OCI-LY3 (cell line): ENCODE data around the gene ITGB1BP1.

ENCODE experiments used
- H2AFZ ChIP-seq: fragments of 200-600, 300-600 bp; shearing (Covaris generic); 2 replicates; pipeline ENCODE4 v1.6.0; 2014; ENCODE audit warnings: antibody characterized with exemption, low read depth, low read length
- H3K27ac ChIP-seq: fragments of 200-600, 300-600 bp; sonication (generic); 2 replicates; pipeline ENCODE4 v1.5.1; 2014; ENCODE audit warnings: mild to moderate bottlenecking, low read length, moderate library complexity, mixed read lengths
- H3K27me3 ChIP-seq: fragments of 200-600, 300-600 bp; sonication (generic); 2 replicates; pipeline ENCODE4 v1.6.1; 2014; ENCODE audit warnings: low read depth, low read length, mixed read lengths
- H3K36me3 ChIP-seq: fragments of 200-600, 300-600 bp; sonication (generic); replicated peaks from 2 replicates; pipeline ENCODE3; 2014; ENCODE audit warnings: low read depth, low read length, mixed read lengths
- H3K4me1 ChIP-seq: fragments of 300-600, 200-600 bp; sonication (generic); 2 replicates; pipeline ENCODE4 v1.6.1; 2014; ENCODE audit warnings: low read length, mixed read lengths
- H3K4me2 ChIP-seq: fragments of 200-600, 300-600 bp; sonication (generic); 2 replicates; pipeline ENCODE4 v1.6.1; 2014; ENCODE audit warnings: low read length, mixed read lengths
- H3K4me3 ChIP-seq: fragments of 300-600, 200-600 bp; sonication (generic); 2 replicates; pipeline ENCODE4 v1.5.1; 2014; ENCODE audit warnings: antibody characterized with exemption, mild to moderate bottlenecking, low read length, moderate library complexity
- H3K79me2 ChIP-seq: fragments of 300-600, 200-600 bp; shearing (Covaris generic); 2 replicates; pipeline ENCODE4 v1.6.1; 2014; ENCODE audit warnings: mild to moderate bottlenecking, low read length, mixed read lengths
- H3K9ac ChIP-seq: fragments of 300-600, 200-600 bp; shearing (Covaris generic); 2 replicates; pipeline ENCODE4 v1.6.0; 2014; ENCODE audit warnings: mild to moderate bottlenecking, low read length, moderate library complexity
- H3K9me3 ChIP-seq: fragments of 200-600, 300-600 bp; shearing (Covaris generic); 2 replicates; pipeline ENCODE4 v1.6.1; 2014; ENCODE audit warnings: low read length, mixed read lengths; ENCODE audit not compliant: insufficient read depth
- H4K20me1 ChIP-seq: fragments of 200-600, 300-600 bp; sonication (generic); 2 replicates; pipeline ENCODE4 v1.6.1; 2016; ENCODE audit warnings: low read length, mixed read lengths; ENCODE audit not compliant: insufficient read depth
- EZH2phosphoT487 ChIP-seq: fragments of 200-600 bp; shearing (Covaris generic); IDR thresholded peaks from 2 replicates; pipeline ENCODE4 v1.6.1; 2018; ENCODE audit warnings: antibody characterized with exemption, mixed run types, low read depth
- TF ChIP-seq, protein P1 (sequence below): fragments of 200-600, 300-600 bp; sonication (generic); IDR thresholded peaks from 2 replicates; pipeline ENCODE4 v1.5.1; 2014; ENCODE audit warnings: antibody characterized with exemption, low read length, low read depth

ITGB1BP1 gene

DNA sequence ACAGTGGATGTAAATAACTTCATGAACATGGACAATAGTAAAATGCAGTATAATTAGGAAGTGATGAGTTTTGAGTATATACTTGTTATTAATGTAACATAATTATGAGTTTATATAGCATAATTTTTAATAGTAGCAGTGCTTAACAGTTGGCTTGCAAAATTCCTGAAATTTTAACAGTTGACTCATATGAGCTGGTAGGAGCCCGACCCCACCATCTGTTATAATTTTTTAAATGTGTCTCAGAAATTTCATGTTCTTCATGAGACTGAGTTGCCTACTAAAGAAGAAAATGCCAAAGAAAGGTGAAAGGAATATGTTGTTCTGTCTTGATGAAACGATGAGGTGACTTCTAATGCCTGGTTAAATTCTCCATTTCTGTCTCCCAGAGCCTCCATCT, 62.6 kb downstream of the ITGB1BP1 start:
- TF ChIP-seq, protein P1, sequence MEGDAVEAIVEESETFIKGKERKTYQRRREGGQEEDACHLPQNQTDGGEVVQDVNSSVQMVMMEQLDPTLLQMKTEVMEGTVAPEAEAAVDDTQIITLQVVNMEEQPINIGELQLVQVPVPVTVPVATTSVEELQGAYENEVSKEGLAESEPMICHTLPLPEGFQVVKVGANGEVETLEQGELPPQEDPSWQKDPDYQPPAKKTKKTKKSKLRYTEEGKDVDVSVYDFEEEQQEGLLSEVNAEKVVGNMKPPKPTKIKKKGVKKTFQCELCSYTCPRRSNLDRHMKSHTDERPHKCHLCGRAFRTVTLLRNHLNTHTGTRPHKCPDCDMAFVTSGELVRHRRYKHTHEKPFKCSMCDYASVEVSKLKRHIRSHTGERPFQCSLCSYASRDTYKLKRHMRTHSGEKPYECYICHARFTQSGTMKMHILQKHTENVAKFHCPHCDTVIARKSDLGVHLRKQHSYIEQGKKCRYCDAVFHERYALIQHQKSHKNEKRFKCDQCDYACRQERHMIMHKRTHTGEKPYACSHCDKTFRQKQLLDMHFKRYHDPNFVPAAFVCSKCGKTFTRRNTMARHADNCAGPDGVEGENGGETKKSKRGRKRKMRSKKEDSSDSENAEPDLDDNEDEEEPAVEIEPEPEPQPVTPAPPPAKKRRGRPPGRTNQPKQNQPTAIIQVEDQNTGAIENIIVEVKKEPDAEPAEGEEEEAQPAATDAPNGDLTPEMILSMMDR: no peak
- no peak for TF ChIP-seq EZH2phosphoT487
- Histone ChIP-seq H3K9me3 (no peaks in the 10 kb centered on the region), H3K79me2 (no peaks in the 10 kb centered on the region), H3K36me3 (no peaks in the 10 kb centered on the region), H3K9ac (no peak overlapping the region), H3K27me3 (peaks cover 71% of the 10 kb centered on the region), H3K27ac (no peak overlapping the region), H4K20me1 (no peaks in the 10 kb centered on the region), H3K4me1 (peaks cover 9% of the 10 kb centered on the region; the same call in 1 of the 2 replicates), H3K4me2 (no peak overlapping the region), H2AFZ (no peak overlapping the region), H3K4me3 (no peak overlapping the region)

DNA sequence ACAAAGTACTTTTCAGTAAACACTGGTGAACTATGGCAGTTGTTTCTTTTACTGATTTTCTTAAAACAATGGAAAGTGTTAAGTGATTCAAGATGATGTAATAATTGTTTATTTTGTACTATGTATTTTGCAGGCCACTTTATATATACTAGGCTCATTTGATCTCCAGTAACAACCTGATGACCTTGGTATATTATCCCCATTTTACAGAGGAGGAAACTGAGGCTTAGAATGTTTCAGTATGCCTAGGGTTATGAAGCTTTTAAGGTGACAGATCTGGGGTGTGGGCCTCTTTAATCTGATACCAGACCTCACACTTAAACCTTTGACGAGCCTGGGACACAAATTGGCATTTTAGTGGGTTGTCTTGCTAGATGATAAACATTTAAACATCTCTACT, 63.2 kb downstream of the ITGB1BP1 start:
- H2AFZ ChIP-seq: no peak overlapping the region
- H3K9ac ChIP-seq: no peak overlapping the region
- H3K27me3 ChIP-seq: peaks cover 72% of the 10 kb centered on the region
- TF ChIP-seq EZH2phosphoT487: no peak
- TF ChIP-seq, protein P1: no peak
- H3K9me3 ChIP-seq: no peaks in the 10 kb centered on the region
- no peak overlapping the region for H3K27ac ChIP-seq
- no peaks in the 10 kb centered on the region for H3K79me2 ChIP-seq
- H3K4me1 ChIP-seq: peaks cover 9% of the 10 kb centered on the region; the same call in 1 of the 2 replicates
- H3K36me3 ChIP-seq: no peaks in the 10 kb centered on the region
- H3K4me2 ChIP-seq: no peak overlapping the region
- no peak overlapping the region for H3K4me3 ChIP-seq
- H4K20me1 ChIP-seq: no peaks in the 10 kb centered on the region

DNA sequence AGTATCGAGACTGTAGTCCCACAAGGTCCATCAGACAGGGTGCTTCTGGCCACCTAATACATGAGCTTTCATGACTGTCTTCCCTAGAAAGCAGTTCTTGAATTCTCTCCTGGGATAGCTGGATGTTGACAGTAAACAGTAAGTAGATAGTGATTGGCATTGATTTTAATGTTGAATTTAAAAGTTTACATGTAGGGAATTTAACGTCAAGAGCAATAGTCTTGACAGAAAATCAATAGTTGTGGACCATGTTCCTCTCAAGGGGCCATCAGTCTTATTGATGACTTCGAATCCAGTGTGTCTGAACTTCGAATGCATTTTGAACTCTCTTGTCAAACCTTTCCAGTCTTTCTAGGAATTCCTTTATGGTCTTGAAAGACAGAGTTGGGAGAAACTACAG, 63.9 kb downstream of the ITGB1BP1 start:
- Histone ChIP-seq H3K4me1 (peaks cover 9% of the 10 kb centered on the region; the same call in 1 of the 2 replicates), H3K79me2 (no peaks in the 10 kb centered on the region), H3K4me3 (no peak overlapping the region), H3K4me2 (no peak overlapping the region), H3K27me3 (peaks cover 68% of the 10 kb centered on the region), H4K20me1 (no peaks in the 10 kb centered on the region), H3K9ac (no peak overlapping the region), H3K36me3 (no peaks in the 10 kb centered on the region), H3K9me3 (no peaks in the 10 kb centered on the region), H2AFZ (no peak overlapping the region), H3K27ac (no peak overlapping the region)
- TF ChIP-seq, protein P1: no peak
- TF ChIP-seq EZH2phosphoT487: no peak

DNA sequence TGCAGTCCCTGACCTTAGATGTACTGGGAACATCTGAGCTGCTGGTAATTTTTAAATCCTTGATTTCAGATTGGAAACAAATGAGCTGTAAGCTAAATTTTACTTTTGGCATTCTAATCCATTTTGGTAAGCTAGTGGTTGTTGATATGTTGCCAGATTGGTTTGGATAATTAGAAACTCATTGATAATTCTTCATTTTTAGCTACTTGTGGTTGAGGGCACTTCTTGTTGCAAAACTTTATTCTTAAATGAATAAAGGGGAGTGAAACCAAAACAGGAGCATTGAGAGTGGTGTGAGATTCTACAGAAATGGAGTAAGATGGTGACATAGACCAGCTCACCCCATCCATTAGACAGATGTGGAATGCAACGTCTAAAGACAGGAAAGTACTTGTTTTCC, 64.5 kb downstream of the ITGB1BP1 start:
- no peak for TF ChIP-seq EZH2phosphoT487
- TF ChIP-seq, protein P1: no peak
- peaks cover 9% of the 10 kb centered on the region; the same call in 1 of the 2 replicates for H3K4me1 ChIP-seq
- no peaks in the 10 kb centered on the region for H3K79me2 ChIP-seq
- no peak overlapping the region for H3K4me3 ChIP-seq
- H3K36me3 ChIP-seq: no peaks in the 10 kb centered on the region
- H3K27ac ChIP-seq: no peak overlapping the region
- H4K20me1 ChIP-seq: no peaks in the 10 kb centered on the region
- H3K9ac ChIP-seq: no peak overlapping the region
- H2AFZ ChIP-seq: no peak overlapping the region
- H3K27me3 ChIP-seq: peaks cover 65% of the 10 kb centered on the region
- H3K4me2 ChIP-seq: no peak overlapping the region
- H3K9me3 ChIP-seq: no peaks in the 10 kb centered on the region
